Measurements from ENCODE around the gene CMTM4. TPM values are rescaled to one million over a fixed set of nuclear protein-coding genes. Genes with fewer than 3 reads are reported as not detected.

The CMTM4 gene
- total RNA-seq, 4 donors from 2014 or later, result 12.1 to 16.0 (median 13.0) TPM

DNA sequence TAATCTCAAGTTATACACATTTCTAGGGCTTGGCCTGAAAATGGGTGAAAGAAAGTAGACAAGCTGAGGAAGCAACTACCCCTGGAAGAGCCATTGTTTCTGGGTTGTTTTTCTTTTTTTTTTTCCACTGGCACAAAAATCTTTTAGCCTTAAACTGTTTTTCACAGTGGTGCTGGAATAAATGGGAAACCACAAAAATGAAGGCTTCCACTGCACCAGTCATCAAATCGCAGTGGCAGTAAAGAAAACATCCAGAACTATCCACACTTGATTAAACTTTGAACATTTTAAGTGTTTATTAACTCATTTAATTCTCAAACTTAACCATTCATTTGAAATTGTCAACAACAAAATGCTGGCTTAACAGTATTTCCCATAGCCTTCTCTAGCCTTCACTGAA is 14.3 kb downstream of the CMTM4 start:
- TF ChIP-seq, protein P1, sequence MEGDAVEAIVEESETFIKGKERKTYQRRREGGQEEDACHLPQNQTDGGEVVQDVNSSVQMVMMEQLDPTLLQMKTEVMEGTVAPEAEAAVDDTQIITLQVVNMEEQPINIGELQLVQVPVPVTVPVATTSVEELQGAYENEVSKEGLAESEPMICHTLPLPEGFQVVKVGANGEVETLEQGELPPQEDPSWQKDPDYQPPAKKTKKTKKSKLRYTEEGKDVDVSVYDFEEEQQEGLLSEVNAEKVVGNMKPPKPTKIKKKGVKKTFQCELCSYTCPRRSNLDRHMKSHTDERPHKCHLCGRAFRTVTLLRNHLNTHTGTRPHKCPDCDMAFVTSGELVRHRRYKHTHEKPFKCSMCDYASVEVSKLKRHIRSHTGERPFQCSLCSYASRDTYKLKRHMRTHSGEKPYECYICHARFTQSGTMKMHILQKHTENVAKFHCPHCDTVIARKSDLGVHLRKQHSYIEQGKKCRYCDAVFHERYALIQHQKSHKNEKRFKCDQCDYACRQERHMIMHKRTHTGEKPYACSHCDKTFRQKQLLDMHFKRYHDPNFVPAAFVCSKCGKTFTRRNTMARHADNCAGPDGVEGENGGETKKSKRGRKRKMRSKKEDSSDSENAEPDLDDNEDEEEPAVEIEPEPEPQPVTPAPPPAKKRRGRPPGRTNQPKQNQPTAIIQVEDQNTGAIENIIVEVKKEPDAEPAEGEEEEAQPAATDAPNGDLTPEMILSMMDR (IDR thresholded peaks at IDR 0.05; ENCODE audit: low read depth), result no peak

DNA sequence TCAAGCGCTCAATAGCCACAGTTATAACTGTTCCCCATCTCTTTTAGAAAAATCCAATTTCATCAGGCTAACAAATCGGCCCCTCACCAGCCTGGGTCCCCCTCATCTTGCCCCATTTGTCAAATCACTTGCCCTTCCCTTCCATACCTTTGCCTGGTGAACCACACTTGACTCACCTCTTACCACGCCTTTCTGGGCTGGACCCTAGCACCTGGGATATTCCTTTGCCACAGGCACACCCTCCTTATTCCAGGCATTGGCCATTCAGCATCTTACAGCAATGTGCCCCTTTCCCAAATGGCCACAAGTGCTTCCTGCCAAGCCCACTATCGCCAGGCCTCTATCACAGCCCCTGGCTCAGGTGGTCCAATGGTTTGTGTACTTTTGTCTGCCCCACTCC is 14.9 kb downstream of the CMTM4 start:
- TF ChIP-seq, protein P1 (IDR thresholded peaks at IDR 0.05; ENCODE audit: low read depth), result no peak

DNA sequence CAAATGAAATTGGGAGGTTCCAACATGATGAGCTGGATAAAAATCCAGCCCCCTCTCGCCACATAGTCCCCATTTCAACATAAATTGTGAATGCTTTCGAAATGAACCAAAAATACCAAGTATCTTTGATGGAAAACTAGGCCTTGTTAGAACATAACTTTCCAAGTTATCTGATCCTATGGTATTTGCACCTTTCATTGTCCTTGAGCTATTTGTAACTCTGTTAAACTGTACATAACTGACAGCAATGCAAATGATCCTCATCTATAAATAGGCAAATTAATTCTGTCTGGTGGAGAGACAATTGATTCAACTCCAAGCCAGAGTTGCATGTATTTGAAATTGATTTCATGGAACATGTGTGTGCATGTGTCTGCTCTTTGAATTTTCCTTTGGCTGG is 18.2 kb downstream of the CMTM4 start:
- TF ChIP-seq, protein P1 (IDR thresholded peaks at IDR 0.05; ENCODE audit: low read depth), result no peak

DNA sequence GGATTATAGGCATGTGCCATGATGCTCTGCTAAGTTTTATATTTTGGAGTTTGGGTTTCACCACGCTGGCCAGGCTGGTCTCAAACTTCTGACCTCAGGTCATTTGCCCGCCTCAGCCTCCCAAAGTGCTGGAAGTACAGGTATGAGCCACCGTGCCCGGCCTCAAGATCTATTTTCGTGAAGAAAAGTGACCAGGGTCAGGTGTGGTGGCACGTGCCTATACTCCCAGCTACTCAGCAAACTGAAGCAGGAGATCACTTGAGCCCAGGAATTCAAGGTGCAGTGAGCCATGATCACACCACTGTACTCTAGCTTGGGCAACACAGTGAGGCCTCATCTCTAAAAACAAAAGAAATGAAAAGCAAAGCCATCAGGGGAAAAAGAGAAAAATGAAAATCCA is 18.7 kb downstream of the CMTM4 start:
- TF ChIP-seq, protein P1 (IDR thresholded peaks at IDR 0.05; ENCODE audit: low read depth), result no peak

DNA sequence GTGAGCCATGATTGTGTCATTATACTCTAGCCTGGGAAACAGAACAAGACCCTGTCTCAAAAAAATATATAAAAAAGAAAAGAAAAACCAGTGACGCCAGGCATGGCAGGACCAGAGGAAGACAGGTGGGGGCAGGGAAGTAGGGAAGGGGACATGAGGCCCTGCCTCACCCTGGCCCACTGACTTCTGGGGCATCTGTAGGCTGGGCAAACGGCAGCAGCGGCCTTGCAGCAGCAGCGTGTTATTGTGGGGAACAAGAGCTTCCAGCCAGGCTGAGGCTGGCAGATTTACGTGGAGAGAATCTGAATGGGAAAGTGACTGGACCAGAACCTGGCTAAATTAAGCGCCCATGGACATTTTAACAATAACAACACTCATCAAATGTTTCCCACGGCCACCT is 19.4 kb downstream of the CMTM4 start:
- TF ChIP-seq, protein P1 (IDR thresholded peaks at IDR 0.05; ENCODE audit: low read depth), result no peak

DNA sequence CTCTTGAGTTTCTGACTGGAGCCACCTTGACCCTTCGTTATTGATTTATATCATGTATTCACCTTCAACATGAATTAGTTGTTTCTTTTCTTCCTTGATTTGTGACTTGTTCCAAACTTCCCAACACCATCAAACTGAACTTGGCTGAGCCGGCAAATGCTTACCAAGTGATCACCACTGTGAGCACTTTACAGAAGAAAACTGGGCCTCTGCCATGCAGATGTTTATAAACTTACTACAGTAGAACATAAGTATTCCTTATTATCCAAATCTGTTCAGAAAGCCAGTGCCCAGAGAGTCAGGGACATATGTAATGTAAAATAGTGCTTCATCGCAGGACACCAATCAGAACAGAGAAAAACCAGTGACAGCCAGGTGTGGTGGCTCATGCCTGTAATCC is 19.9 kb downstream of the CMTM4 start:
- TF ChIP-seq, protein P1 (IDR thresholded peaks at IDR 0.05; ENCODE audit: low read depth), result no peak

DNA sequence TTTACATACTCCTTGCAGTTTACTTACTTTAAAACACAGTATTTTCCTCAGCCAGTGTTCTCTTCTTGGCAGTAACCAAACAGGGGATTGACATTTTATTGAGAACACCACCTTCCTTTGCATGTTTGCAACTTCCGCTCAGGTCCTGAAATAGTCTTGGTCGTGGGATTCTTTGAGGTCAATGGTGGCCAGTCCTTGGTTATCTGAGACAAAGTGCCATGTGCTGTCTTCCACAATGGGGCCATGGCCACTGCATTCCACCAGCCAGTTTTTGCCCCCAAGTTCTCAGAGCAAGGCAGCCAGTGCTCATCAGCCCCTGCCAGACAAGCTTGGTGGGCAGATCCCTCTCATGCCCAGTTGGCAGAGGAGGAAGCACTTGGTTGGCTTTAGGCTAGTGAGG is 22.9 kb downstream of the CMTM4 start:
- TF ChIP-seq, protein P1 (IDR thresholded peaks at IDR 0.05; ENCODE audit: low read depth), result no peak

Measured in subcutaneous adipose tissue (tissue), 4 donors.